ENCODE data around the gene SLC39A12.
A peak's percentile ranks its signal among the peaks of the same experiment; 100 is the strongest.
"Not testable (repeated sequence)": the region's sequence is repeated elsewhere in the genome, so short reads cannot be mapped to it uniquely, and the experiment has no call there.

The SLC39A12 gene

DNA sequence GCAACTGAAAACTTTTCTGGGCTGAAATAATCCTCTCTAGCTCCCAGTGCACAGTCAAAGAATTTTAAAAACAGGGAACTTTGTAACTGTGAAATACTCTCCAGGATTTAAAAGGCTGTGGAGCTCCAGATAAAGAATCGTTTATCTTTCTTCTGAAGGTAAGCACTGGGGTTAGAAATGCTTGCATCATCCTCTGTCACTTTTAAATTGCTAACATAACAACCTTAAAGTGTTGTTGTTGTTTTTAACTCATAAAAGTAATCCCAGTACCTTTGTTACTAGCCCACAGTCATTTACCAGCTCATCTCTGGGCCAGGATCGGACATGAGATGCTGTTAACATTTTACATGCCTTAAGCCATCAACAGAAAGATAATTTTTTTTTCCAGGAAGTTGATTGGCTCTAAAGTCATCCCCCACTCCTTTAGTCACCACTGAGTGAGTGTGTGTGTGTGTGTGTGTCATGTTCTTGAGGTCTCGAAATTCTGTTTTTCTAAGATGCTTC is at the start of gene SLC39A12:
Gene SLC39A12, plus strand, starts transcription at position 51 of the 504 bp plus-strand sequence. CDS start 1,359 bp downstream, outside the sequence.
- DNase-seq (ENCODE audit: low spot score): peak; percentile 75

DNA sequence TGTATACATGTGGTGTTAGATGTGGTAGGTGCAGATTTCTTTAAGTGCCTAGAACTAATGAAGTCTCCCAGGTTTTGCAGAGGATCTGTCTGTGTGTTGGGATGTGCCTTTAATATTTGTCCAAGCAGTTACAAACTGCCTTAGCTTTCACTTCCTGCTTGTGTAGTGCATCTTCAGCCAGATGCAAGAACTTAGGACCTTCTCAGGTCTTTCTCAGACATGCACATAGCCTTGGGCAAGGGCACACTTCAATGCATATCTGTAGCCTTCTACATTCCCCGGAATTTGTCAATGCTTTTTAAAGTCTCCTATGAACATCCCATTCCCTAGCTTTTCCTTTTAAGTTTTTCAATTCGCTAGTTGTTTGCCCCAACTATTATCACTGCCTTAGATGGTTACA is 47.2 kb upstream of the SLC39A12 start:
- DNase-seq (ENCODE audit: low spot score): no peak

DNA sequence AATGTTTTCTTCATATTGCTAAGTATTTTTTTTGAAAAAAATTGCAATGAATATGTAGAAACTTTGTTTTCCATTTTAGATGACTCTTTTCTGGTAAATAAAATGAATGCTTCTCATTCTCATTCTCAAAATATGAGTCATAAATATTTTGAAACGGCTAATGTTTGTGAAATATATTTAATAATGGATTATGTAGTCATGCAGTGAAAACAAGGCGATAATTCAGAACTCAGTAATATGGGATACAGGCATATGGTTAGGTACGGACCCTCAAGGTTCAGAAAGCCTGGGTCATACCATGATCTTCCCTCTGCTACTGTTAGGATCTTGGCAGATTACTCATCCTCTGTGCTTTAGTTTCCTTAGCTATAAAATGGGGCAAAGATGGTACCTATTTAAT is 46.2 kb upstream of the SLC39A12 start:
- DNase-seq (ENCODE audit: low spot score): no peak

DNA sequence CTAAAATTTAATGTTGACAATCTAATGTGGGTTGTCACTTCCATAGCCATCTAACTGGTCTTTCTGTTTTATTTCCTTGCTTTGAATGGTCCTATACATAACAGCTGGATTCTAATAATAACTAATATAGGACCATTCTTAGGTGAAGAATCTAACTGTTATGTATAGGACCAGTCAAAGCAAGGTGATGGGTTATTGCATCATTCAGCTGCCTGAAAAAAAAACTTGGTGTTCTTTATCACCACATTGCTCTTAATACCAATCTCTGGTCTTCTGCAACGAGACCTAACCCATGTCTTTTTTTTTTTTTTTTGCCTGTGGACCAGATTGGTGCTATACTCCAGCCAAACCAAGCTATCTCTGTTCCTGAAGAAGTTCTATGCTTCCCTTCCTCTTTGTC is 45.7 kb upstream of the SLC39A12 start:
- DNase-seq (ENCODE audit: low spot score): no peak

DNA sequence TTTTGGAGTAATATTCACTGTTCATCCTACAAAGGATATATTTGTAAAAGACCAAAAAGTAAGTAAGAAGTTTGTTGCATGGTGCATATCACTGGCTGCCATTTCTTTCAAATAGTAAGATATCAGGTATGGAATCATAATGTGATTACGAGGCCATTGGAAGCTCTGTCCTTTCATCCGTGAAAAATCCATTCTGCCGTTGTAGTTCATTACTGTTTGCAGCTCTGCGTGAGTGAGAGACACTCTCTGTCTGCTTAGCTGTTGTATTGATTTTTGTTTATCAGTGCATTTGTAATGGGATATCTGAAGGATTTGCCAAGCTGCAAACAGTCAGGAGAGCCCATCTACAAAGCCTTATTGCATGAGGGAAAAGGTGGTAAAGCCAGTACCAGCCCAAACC is 44.1 kb upstream of the SLC39A12 start:
- DNase-seq (ENCODE audit: low spot score): no peak

DNA sequence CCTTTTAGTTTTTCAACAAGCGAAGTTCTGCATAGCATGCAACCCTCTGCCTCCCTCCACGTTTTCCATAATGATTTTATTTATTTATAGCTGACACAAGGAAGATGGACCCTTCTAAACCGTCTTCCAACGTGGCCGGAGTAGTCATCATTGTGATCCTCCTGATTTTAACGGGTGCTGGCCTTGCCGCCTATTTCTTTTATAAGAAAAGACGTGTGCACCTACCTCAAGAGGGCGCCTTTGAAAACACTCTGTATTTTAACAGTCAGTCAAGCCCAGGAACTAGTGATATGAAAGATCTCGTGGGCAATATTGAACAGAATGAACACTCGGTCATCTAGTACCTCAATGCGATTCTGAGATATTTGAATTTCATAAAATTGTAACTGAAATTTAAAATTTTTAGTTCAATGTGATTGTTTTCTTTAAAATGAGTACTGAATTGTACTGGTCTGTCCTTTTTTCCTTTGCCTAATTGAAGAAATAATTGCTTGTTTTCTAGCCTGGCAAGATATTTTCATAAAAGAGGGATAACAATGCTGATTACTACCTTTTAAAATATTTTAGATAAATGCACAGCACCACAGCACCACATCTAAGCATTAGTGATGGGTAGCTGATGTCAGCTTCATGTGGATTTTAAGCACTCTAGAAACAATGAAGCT is 41.5 kb upstream of the SLC39A12 start:
- DNase-seq (ENCODE audit: low spot score): peak; percentile 83

DNA sequence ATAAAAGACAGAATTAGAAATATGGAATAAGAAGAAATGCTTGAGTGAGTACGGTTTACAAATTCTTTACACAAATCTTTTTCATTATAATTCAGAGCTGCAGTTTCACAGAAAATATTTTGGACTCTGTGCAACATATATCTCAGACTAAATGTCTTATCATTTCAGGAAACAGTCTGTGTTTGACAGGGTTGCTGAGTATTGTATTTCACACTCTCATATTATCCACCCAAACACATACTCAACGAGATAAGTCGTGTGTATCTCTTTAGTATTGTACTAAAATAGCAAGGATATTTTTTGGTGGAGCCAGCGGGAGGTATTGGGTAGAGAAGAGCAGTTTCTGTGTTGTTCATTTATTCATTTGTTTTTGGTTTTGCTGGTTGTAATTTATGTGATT is 39.0 kb upstream of the SLC39A12 start:
- DNase-seq (ENCODE audit: low spot score): no peak

DNA sequence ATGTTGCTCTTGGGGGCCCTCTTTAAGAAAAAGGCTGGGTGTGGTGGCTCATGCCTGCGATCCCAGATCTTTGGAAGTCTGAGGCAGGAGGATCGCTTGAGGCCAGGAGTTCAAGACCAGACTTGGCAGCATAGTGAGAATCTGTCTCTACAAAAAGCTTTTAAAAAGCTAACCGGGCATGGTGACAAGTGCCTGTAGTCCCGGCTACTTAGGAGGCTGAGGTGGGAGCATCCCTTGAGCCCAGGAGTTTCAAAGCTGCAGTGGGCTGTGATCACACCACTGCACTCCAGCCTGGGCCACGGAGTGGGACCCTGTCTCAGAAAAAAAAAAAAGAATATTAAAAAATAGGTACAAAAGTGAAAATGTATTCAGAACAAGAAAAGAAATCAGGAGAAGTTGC is 38.1 kb upstream of the SLC39A12 start:
- no peak for DNase-seq (ENCODE audit: low spot score)

DNA sequence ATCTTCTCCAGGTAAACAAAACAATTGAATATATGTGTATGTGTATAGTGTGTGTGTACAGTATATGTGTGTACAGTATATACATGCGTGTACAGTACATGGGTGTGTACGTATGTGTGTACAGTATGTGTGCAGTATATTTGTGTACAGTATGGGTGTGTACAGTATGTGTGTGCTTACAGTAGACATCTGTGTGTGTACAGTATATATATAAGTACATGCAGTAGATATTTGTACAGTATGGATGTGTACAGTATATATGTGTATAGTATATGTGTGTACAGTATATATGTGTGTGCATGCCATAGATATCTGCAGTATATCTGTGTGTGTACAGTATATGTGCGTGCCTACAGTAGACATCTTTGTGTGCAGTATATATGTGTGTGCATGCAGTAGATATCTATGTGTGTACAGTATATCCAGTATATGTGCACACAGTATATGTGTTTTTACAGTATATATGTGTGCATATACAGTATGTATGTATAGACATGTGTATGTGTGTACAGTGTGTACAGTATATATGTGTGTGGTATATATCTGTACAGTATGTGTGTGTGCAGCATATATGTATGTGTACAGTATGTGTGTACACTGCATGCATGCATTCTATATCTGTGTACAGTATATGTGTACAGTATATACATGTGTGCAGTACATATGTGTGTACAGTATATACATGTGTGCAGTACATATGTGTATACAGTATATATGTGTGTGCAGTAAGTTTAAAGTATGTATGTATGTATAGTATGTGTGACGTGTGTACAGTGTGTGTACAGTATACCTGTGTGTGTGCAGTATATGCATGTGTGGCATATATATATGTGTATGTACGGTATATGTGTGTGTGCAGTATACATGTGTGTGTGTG is 37.3 kb upstream of the SLC39A12 start:
- no peak for DNase-seq (ENCODE audit: low spot score)

DNA sequence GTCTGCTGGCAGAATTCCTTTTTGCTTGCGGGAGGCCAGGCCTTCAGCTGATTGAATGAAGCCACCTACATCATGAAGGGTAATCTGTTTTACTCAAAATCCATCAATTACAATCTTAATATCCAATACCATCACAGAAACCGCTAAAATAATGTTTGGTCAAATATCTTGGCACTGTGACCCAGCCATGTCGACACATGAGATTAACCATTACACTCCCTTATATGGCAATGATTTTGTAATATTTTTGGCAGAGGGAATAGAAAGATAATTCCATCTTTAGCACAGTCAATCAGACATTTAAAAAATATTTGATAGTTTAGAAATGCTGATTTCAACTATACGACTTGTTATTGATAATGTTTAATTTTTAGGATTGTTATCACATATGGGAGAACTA is 36.5 kb upstream of the SLC39A12 start:
- no peak for DNase-seq (ENCODE audit: low spot score)

DNA sequence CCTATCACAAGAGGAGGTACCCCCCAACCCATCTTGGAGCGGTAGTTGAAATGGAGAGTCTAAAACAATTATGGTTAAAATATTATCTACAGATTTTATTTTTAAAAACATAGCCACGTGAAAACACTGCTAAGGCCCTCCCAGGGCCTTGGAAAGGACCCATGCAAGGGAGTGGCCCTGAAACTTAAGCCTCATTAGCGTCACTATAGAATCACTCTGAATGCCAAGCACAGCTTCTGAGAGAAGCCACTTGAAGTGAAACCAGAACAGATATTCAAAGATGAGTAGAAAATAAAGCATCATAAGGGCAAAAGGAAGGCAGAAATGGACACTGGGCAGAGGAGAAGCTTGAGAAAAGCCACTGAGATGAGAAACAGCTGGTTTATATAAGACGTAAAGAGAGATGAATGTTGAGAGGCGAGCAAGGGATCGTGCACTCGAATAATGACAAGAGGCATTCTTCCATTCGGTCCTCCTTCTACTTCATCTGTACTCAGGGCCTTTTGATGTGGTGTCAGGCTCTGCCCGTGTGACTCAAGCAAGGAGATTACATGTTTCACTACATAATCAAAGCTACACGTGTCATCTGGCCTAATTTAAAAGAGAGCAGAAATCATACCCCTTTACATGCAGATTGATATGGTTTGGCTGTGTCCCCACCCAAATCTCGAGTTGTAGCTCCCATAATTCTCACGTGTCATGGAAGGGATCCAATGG is 33.4 kb upstream of the SLC39A12 start:
- DNase-seq (ENCODE audit: low spot score): no peak

DNA sequence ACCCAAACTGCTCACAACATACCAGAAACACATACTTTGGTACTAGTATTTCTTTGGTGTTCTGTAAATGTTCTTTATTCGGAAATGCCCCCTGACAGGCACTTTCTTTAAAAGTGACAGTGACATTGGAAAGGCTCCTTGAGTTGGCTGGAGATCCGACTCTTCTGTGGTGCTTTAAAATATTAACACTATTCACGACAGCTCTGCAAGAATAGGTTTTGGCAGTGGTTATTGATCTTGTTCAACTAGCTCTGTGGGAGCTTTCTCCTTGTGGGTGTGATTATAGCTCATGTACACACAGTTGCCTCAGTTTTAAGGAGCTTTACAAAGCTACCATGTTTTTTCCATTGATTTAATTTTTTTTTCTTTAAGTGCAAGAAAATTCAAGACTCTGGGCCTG is 30.3 kb upstream of the SLC39A12 start:
- DNase-seq (ENCODE audit: low spot score): no peak

DNA sequence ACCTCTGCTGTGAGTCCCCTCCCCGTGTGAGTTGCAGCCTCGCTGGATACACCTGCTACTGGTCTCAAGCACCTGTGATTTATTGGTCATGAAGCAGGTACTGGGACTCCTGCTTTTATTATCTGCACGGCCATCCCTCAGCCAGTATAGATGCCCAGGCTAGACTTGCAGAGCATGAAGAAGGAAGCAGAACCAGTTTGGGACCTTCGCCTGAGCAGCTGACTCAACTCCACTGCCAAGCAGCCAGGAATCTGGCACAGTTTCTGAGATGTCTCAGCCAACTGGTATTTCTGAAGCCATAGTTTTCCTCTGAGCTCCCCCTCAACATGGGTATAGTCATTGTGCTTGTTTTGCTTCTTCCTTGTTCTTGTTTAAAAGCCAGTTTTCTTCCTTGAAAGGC is 28.0 kb upstream of the SLC39A12 start:
- peak; percentile 67 for DNase-seq (ENCODE audit: low spot score)

DNA sequence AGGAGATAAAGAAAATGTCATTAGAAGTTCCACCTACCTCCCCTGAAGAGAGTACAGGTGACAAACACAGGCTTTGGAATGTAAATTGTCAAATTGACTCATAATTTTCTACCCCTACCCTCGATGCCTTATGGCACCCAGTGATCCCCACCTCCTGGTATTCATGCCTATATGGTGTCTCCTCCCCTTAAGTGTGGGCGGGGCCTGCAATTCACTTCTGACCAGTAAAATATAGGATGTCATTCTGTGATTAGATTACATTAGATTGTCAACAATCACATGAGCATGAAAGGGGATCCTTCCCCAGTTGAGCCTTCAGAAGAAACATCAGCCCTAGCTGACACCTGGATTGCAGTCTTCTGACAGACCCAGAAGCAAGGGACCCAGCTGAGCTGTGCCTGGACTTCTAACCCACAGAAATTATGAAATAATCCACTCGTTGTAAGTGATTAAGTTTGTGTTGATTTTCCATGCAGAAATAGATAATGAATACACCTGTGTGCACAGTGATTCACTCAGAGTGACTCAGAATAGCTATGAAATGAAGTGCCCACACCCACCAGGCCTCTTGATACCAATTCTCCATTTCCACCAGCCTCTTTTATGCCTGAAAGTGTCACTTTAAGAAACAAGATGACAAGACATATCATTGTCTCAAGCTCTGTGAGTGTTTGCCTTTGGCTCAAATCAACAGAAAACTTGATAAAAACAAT is 8.5 kb upstream of the SLC39A12 start:
- peak; percentile 18 for DNase-seq (ENCODE audit: low spot score)

DNA sequence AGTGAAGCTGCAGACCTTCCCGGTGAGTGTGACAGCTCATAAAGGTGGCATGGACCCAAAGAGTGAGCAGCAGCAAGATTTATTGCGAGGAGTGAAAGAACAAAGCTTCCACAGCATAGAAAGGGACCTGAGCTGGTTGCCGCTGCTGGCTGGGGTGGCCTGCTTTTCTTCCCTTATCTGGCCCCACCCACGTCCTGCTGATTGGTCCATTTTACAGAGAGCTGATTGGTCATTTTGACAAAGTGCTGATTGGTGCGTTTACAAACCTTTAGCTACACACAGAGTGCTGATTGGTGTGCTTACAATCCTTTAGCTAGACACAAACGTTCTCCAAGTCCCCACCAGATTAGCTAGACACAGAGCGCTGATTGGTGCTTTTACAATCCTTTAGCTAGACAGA is 1.4 kb upstream of the SLC39A12 start:
- DNase-seq (ENCODE audit: low spot score): not testable (repeated sequence)

DNA sequence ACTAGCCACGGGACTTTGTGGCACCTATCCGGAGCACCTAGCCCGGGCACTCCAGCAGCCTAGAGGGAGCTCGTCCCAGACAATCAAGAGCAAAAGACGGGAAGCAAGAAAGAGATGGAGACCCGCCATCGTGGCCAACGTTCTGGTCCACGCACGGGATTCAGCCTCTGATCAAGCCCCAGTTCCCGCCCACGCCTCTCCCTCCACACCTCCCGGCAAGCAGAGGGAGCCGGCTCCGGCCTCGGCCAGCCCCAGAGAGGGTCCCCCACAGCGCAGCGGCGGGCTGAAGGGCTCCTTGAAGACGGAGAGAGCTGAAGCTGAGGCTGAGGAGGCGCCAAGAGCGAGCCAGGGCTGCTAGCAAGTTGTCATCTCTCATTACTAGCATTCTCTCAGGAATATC is 992 bp upstream of the SLC39A12 start:
- no peak for DNase-seq (ENCODE audit: low spot score)

DNA sequence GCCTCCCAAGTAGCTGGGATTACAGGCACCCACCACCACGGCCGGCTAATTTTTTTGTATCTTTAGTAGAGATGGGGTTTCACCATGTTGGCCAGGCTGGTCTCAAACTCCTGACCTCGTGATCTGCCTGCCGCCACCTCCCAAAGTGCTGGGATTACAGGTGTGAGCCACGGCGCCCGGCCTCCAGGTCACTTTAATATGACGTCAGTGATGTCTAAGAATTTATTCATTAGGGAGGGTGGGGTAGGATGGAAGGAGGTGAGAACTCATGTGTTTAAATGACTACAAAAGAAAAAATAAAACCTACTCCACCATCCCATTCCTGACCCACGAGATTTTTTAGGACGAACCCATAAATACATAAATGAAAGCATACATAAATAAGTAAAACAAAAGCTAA is 2.7 kb downstream of the SLC39A12 start:
- DNase-seq (ENCODE audit: low spot score): not testable (repeated sequence)

DNA sequence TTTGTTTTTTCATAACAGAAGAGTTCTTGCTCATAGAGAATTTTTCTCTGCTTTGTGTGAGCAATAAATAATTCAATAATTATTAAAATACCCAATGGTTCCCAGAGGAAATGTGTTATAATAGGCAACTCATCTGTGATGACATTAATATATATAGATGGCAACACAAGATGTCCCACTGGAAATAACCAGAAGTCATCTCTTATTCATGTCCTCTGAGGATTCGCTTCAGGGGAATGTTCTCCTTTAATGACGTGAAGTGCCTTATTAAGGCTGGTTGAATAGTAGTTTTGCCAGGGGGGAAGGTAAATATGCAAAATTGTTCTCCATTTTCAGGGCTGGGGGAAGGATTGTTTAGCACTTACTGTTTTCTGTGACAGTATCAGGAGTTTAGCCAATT is 3.1 kb downstream of the SLC39A12 start:
- DNase-seq (ENCODE audit: low spot score): no peak

DNA sequence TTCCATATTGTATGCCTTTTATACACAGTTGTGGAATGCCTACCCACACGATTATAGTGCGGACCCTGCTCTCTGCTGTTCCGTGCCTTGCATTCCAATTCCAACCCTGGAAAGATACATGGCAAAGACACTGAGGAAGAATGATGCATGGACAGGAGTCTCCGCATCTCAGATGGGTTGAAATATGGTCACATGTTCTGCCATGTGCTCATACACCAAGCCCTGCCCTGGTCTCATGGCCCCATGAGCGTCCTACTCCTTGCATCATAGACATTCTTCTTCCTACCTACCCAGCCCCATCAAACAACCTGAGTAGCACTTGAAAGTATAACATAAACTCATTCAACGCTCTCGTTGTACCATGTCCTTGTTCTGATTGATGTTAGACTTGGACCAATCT is 6.3 kb downstream of the SLC39A12 start:
- no peak for DNase-seq (ENCODE audit: low spot score)

DNA sequence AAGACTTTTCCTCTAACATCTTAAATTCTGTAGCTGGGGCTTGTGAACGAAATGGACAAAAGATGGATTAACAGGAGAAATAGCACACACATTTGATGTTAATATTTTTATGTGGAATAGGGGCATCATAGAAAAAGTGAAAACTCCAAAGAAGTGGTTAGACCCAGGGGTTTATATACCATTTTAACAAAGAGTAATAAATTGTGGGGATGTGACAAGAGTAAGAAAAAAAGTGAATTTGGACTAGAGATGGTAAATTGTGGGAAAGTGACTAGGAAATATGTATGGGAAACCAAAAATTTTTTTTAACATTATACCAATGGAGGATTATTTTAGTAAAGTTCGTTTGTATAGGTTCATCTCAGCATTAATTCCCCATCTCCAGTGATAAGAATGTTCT is 8.2 kb downstream of the SLC39A12 start:
- no peak for DNase-seq (ENCODE audit: low spot score)

DNA sequence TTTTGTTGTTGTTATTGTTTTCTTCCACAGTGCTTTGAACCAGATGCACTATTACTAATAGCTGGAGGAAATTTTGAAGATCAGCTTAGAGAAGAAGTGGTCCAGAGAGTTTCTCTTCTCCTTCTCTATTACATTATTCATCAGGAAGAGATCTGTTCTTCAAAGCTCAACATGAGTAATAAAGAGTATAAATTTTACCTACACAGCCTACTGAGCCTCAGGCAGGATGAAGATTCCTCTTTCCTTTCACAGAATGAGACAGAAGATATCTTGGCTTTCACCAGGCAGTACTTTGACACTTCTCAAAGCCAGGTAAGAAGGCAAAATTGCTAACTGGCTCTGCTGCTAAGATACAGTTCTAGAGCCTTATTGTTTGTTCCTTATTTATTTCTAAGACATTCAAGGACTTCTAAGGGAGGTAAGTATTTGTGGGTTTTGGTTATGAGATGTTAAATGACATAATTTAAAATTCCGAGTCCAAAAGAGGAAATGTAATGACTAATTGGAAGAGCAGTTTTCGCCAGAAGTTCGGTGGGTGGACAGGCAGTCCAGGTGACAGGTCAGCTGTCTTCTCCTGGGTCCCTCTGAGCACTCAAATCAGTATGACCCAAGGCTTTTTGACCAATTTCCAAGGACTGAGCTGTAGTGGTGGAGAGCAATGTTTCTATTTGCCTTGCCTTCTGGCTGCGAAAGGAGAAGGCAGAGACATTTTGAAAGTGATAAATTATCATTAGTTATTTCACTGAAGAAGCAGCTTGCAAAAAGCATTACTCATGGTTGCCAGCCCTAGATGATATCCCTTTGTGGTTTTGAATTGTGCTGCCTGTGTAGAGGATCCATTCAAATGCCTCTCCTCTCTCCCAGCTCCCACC is 10.1 kb downstream of the SLC39A12 start:
- DNase-seq (ENCODE audit: low spot score): no peak

All from RKO (cell line).